ENCODE measurements around the gene FHL1.

DNA sequence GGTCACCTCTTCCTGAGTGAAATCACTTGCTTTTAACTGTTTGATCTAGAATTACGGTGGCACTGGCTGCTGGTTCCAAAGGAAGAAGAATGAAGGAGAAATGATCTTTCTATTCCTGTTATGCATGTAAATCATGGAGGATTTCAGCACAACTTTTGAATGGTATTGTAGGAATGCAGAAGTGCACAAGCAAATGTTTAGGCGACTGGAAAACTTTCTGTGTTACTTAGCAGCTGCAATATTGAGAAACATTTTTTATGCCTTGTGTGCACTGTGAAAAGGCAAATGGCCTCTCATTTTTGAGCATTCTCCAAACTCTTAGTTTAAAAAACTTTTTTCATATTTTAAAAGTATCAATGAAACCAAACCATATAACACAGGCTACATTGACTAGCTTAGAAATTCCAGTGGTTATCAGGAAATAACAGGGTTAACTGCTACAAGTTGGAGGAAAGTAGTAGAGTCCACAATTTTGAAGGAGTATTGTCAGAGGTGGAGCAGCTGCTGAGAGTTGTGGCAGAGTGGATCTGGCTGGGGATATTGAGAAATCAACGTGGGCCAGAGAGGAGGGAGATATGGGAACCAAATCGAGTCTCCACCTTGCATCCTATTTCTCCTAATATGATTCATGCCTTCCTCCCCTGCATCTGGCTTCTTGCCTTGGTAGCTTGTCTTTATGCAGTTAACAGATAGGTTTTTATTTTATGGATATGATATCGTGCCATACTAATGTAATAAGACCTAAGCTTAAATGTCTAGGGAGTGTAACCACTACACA is 32.0 kb upstream of the FHL1 start:
- TF ChIP-seq CTCF (IDR thresholded peaks at IDR 0.05) (no peak), POLR2A (IDR thresholded peaks at IDR 0.05) (no peak)

All from sigmoid colon (tissue), 3 donors.